MM.1S (cell line): ENCODE data around the gene DCST2.
A peak's percentile ranks its signal among the peaks of the same experiment; 100 is the strongest.

Source experiments
- DNase-seq: peaks from one replicate; pipeline ENCODE4 v3.0.0-alpha.2; 2015
- H2AFZ ChIP-seq: fragments of 300-600 bp; sonication (generic); 2 replicates; pipeline ENCODE4 v1.6.0; 2016; ENCODE audit warnings: antibody characterized with exemption, low read length
- H3F3A ChIP-seq: fragments of 300-600 bp; sonication (generic); 2 replicates; pipeline ENCODE4 v1.6.1; 2016; ENCODE audit warnings: mild to moderate bottlenecking, antibody characterized with exemption, low read length, moderate library complexity, mixed read lengths; ENCODE audit not compliant: insufficient read depth
- H3K27ac ChIP-seq: fragments of 300-600 bp; sonication (generic); 2 replicates; pipeline ENCODE4 v1.5.1; 2016; ENCODE audit warnings: mild to moderate bottlenecking, low read length
- H3K27me3 ChIP-seq: fragments of 300-600 bp; sonication (generic); replicated peaks from 2 replicates; pipeline ENCODE4 v1.6.0; 2016; ENCODE audit warnings: low read length; ENCODE audit not compliant: insufficient read depth
- H3K36me3 ChIP-seq: fragments of 300-600 bp; sonication (generic); replicated peaks from 2 replicates; pipeline ENCODE4 v1.6.1; 2016; ENCODE audit warnings: mild to moderate bottlenecking, low read length, mixed read lengths; ENCODE audit not compliant: insufficient read depth
- H3K4me1 ChIP-seq: fragments of 300-600 bp; sonication (generic); 2 replicates; pipeline ENCODE4 v1.6.1; 2016; ENCODE audit warnings: low read length, mixed read lengths
- H3K4me2 ChIP-seq: fragments of 300-600 bp; sonication (generic); 2 replicates; pipeline ENCODE4 v1.6.0; 2016; ENCODE audit warnings: low read depth, low read length
- H3K4me3 ChIP-seq: fragments of 300-600 bp; sonication (generic); 2 replicates; pipeline ENCODE4 v1.5.1; 2016; ENCODE audit warnings: low read length, mixed read lengths
- H3K79me2 ChIP-seq: fragments of 300-600 bp; sonication (generic); 2 replicates; pipeline ENCODE4 v1.6.1; 2016; ENCODE audit warnings: mixed run types, low read length, mixed read lengths
- H3K9ac ChIP-seq: fragments of 300-600 bp; sonication (generic); 2 replicates; pipeline ENCODE4 v1.6.1; 2016; ENCODE audit warnings: low read length, mixed read lengths
- H3K9me2 ChIP-seq: fragments of 300-600 bp; sonication (generic); replicated peaks from 2 replicates; pipeline ENCODE4 v1.6.1; 2016; ENCODE audit warnings: mild to moderate bottlenecking, low read length, mixed read lengths; ENCODE audit not compliant: insufficient read depth
- H3K9me3 ChIP-seq: fragments of 300-600 bp; sonication (generic); replicated peaks from 2 replicates; pipeline ENCODE4 v1.6.1; 2016; ENCODE audit warnings: mild to moderate bottlenecking, low read length, mixed read lengths; ENCODE audit not compliant: insufficient read depth
- H4K20me1 ChIP-seq: fragments of 300-600 bp; sonication (generic); 2 replicates; pipeline ENCODE4 v1.6.1; 2016; ENCODE audit warnings: mild to moderate bottlenecking, low read length, moderate library complexity, mixed read lengths; ENCODE audit not compliant: insufficient read depth
- EZH2 ChIP-seq: fragments of 300-600 bp; sonication (generic); optimal IDR thresholded peaks from 2 replicates; pipeline ENCODE3; 2017; ENCODE audit warnings: low read depth, mild to moderate bottlenecking, antibody characterized with exemption, low read length, mixed read lengths
- EZH2phosphoT487 ChIP-seq: fragments of 300-600 bp; sonication (generic); IDR thresholded peaks from 2 replicates; pipeline ENCODE4 v1.6.1; 2018; ENCODE audit warnings: antibody characterized with exemption, low read length
- TF ChIP-seq, protein P1 (sequence below): fragments of 300-600 bp; sonication (generic); IDR thresholded peaks from 2 replicates; pipeline ENCODE4 v1.5.1; 2016; ENCODE audit warnings: antibody characterized with exemption, low read length, mixed read lengths

DCST2 gene

DNA sequence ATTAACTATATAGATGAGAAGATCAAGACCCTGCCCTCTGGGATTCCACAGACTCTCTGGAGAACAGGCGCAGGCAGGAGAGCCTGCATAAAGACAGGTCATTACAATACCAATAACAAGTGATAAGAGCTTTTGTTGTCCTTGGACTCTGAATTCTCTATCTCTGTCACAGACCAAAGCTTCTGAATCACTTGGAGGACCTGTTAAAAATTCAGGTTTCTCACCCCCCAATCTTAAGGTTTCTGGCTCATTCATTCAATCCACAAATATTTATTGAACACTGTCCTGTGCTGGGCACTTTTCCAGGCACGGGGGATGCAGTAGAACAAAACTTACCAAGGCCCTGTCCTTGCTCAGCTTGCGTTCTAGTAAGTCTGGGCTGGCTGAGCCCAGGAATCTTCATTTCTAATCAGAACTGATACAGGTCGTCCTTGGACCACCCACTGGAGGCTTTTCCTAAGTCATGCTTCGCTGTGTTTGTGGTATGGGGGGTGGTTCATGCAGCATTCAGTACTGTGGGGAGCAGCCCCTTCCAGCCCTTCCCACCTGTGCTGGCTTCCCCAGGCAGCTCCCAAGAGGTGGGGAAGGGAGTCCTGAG, 31.4 kb upstream of the DCST2 start:
- no peak for DNase-seq
- TF ChIP-seq, protein P1, sequence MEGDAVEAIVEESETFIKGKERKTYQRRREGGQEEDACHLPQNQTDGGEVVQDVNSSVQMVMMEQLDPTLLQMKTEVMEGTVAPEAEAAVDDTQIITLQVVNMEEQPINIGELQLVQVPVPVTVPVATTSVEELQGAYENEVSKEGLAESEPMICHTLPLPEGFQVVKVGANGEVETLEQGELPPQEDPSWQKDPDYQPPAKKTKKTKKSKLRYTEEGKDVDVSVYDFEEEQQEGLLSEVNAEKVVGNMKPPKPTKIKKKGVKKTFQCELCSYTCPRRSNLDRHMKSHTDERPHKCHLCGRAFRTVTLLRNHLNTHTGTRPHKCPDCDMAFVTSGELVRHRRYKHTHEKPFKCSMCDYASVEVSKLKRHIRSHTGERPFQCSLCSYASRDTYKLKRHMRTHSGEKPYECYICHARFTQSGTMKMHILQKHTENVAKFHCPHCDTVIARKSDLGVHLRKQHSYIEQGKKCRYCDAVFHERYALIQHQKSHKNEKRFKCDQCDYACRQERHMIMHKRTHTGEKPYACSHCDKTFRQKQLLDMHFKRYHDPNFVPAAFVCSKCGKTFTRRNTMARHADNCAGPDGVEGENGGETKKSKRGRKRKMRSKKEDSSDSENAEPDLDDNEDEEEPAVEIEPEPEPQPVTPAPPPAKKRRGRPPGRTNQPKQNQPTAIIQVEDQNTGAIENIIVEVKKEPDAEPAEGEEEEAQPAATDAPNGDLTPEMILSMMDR, result no peak
- TF ChIP-seq EZH2phosphoT487, result no peak
- TF ChIP-seq EZH2, result no peak
- H3K9ac ChIP-seq, result no peak overlapping the region

DNA sequence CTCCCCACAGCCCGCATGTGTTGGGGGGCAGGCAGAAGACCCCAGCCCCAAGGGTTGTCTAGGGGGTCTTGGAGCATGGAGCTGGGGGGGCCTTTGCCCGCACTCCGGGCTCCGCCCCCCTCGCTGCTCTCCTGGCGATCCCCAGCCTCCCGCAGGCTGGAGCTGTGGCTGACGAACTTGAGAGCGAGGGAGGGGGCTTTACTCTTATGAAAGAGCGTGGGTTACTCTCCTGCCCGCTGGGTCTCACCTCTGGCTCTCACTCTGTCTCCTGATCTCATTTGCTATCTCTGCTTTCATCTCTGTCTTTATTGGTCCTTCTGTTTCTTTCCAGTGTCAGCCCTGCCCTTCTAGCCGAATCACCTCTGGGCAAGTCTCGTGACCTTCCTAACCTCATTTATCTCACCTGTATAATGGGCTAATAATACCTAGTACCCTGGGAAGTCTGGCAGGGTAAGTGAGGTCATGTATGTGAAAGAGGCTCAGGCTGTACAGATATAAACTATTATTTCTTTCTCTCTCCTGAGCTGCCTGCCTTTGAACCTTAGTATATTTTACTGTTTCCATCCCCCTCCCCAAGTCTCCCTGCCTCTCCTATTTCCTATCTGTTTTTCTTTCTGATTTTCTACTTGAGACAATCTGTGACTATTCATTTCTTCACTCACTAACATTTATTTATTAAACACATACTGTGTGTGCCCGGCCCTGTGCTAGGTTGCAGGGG, 30.7 kb upstream of the DCST2 start:
- peak; percentile 47 for DNase-seq
- H3K27ac ChIP-seq, result no peak overlapping the region
- H3K9me3 ChIP-seq, result no peaks in the 10 kb centered on the region
- no peaks in the 10 kb centered on the region for H3K36me3 ChIP-seq
- H4K20me1 ChIP-seq, result no peaks in the 10 kb centered on the region
- H3K27me3 ChIP-seq, result no peaks in the 10 kb centered on the region
- peak overlapping the region; percentile 74 for H3K4me3 ChIP-seq
- H3K4me1 ChIP-seq, result peaks cover 13% of the 10 kb centered on the region
- H2AFZ ChIP-seq, result peak overlapping the region; percentile 72
- 0 out of 2 replicates have a peak, but pooled peaks cover 8% of the 10 kb centered on the region for H3K79me2 ChIP-seq
- peak overlapping the region; percentile 52; the same call in 1 of the 2 replicates for H3K9ac ChIP-seq
- H3K9me2 ChIP-seq, result no peaks in the 10 kb centered on the region
- peaks cover 17% of the 10 kb centered on the region for H3F3A ChIP-seq
- no peak for TF ChIP-seq EZH2
- TF ChIP-seq, protein P1, result no peak
- TF ChIP-seq EZH2phosphoT487, result no peak
- H3K4me2 ChIP-seq, result peak overlapping the region; percentile 96

More for the DNA sequence above, 31.4 kb upstream of the DCST2 start:
- Histone ChIP-seq H3K9me3 (no peaks in the 10 kb centered on the region), H4K20me1 (no peaks in the 10 kb centered on the region), H2AFZ (no peak overlapping the region), H3K4me3 (no peak overlapping the region), H3K27me3 (no peaks in the 10 kb centered on the region), H3F3A (peaks cover 17% of the 10 kb centered on the region), H3K27ac (no peak overlapping the region), H3K9me2 (no peaks in the 10 kb centered on the region), H3K4me1 (peaks cover 13% of the 10 kb centered on the region), H3K4me2 (no peak overlapping the region), H3K79me2 (0 out of 2 replicates have a peak, but pooled peaks cover 8% of the 10 kb centered on the region), H3K36me3 (no peaks in the 10 kb centered on the region)

DNA sequence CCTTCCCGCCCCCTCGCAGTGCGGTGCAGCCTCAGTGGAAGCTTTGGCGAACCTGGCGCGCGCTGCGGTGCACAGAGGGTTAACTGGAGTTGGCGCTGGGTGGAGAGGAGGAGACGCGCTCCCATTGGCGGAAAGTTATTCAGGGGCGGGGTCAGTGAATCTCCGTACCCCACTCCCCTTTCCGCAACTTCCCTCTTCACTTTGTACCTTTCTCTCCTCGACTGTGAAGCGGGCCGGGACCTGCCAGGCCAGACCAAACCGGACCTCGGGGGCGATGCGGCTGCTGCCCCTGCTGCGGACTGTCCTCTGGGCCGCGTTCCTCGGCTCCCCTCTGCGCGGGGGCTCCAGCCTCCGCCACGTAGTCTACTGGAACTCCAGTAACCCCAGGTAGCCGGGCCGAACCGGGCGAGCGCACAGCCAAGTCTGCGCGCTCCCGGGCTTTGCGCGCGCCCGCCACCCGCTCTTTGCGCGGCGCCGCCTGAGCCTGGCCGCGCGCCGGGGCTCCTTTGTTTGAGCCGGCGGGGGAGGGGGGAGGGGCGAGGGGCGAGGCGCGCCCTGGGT, 30.0 kb upstream of the DCST2 start, which contains the start of gene EFNA4:
Gene EFNA4, plus strand, starts transcription at position 191 of the 561 bp plus-strand sequence. Its CDS starts 84 bp downstream, at position 275.
- Histone ChIP-seq H3K4me1 (peaks cover 13% of the 10 kb centered on the region), H3F3A (peaks cover 17% of the 10 kb centered on the region), H4K20me1 (no peaks in the 10 kb centered on the region), H3K4me2 (peak within 1 kb of the TSS; percentile 96), H3K4me3 (peak within 1 kb of the TSS; percentile 74), H3K27ac (no peak within 1 kb of the TSS; the same call in 1 of the 2 replicates), H3K9ac (peak within 1 kb of the TSS; percentile 52; the same call in 1 of the 2 replicates), H3K9me2 (no peaks in the 10 kb centered on the region), H3K9me3 (no peaks in the 10 kb centered on the region), H2AFZ (peak within 1 kb of the TSS; percentile 72), H3K27me3 (no peaks in the 10 kb centered on the region), H3K79me2 (0 out of 2 replicates have a peak, but pooled peaks cover 8% of the 10 kb centered on the region), H3K36me3 (peaks cover under 1% of the 10 kb centered on the region; the same call in 1 of the 2 replicates)
- DNase-seq, result peak; percentile 93
- TF ChIP-seq, protein P1, result no peak
- TF ChIP-seq EZH2phosphoT487, result no peak
- TF ChIP-seq EZH2, result no peak
